Endometrial microvascular endothelial cells (primary cell): ENCODE data around the gene CNOT8. TPM values are rescaled to one million over a fixed set of nuclear protein-coding genes. Genes with fewer than 3 reads are reported as not detected.
"Not testable (repeated sequence)": the region's sequence is repeated elsewhere in the genome, so short reads cannot be mapped to it uniquely, and the experiment has no call there.

Source experiments
- in situ Hi-C: cut with HindIII; loops from 2 replicates; pipeline ENCODE4 v1.10.0; 2017; ENCODE audit warnings: low sequenced_read_pairs, low pct_unique_long_range_greater_than_20kb; ENCODE audit errors: inconsistent ontology term
- total RNA-seq: library from RNA; depleted of rRNA; stranded (reverse); fragments of >200 nt; gene quantifications from one replicate; pipeline ENCODE4 v1.2.3, GENCODE V29; 2015; ENCODE audit errors: inconsistent ontology term

Gene CNOT8
- total RNA-seq, 1 donor from 2014 or later: 90.4 TPM

GRCh38 chr5:154899151-154899816 lies 40.9 kb downstream of the CNOT8 start:
- in situ Hi-C loops: no loop called here

- in situ Hi-C loops: no loop called here
Measured at GRCh38 chr5:154900066-154900465, 41.6 kb downstream of the CNOT8 start.

- in situ Hi-C loops: no loop called here
Measured at GRCh38 chr5:154901276-154901675, 42.8 kb downstream of the CNOT8 start.

- in situ Hi-C loops: no loop called here
Measured at GRCh38 chr5:154901913-154902312, 43.5 kb downstream of the CNOT8 start.

GRCh38 chr5:154905601-154906000 lies 47.2 kb downstream of the CNOT8 start:
- in situ Hi-C loops: not testable (repeated sequence)

GRCh38 chr5:154916874-154917273 lies 58.4 kb downstream of the CNOT8 start:
- in situ Hi-C loops: no loop called here

GRCh38 chr5:154917757-154918156 lies 59.3 kb downstream of the CNOT8 start:
- in situ Hi-C loops: no loop called here

- in situ Hi-C loops: no loop called here
Measured at GRCh38 chr5:154923441-154924430, 65.3 kb downstream of the CNOT8 start.

Other genes with a start within 250 kb of the CNOT8 start
- 106 TPM for gene LARP1, start 103.2 kb upstream of the CNOT8 start, total RNA-seq
- gene FAXDC2, start 8.0 kb upstream of the CNOT8 start, total RNA-seq: 3.3 TPM
- 40.1 TPM for gene GEMIN5, start 79.6 kb downstream of the CNOT8 start, total RNA-seq
- 65.5 TPM for gene MRPL22, start 82.4 kb downstream of the CNOT8 start, total RNA-seq
- 0.37 TPM for gene KIF4B, start 155.1 kb downstream of the CNOT8 start, total RNA-seq